GM23338 (cell line): Measurements from ENCODE around the gene SIPA1. TPM values are rescaled to one million over a fixed set of nuclear protein-coding genes. Genes with fewer than 3 reads are reported as not detected.

ENCODE experiments used
- ATAC-seq: fragments of 200-7000 bp; cut with Tn5 transposase; 3 replicates; pipeline ENCODE4 v1.9.1; 2020
- DNase-seq: peaks from one replicate; pipeline ENCODE4 v3.0.0-alpha.2; 2015; ENCODE audit warnings: low spot score
- H2AFZ ChIP-seq: fragments of 200-600 bp; sonication (generic); 2 replicates; pipeline ENCODE4 v1.8.0; 2016; ENCODE audit warnings: antibody characterized with exemption, mild to moderate bottlenecking, moderate library complexity
- H3F3A ChIP-seq: fragments of 200-600 bp; sonication (generic); replicated peaks from 2 replicates; pipeline ENCODE4 v1.8.0; 2017; ENCODE audit warnings: antibody characterized with exemption, mixed run types, low read depth
- H3K27ac ChIP-seq: fragments of 200-600 bp; sonication (generic); 2 replicates; pipeline ENCODE4 v1.6.1; 2016; ENCODE audit warnings: low read depth
- H3K27me3 ChIP-seq: fragments of 200-600 bp; sonication (generic); 2 replicates; pipeline ENCODE4 v1.8.0; 2016; ENCODE audit warnings: mild to moderate bottlenecking, mixed run types, moderate library complexity; ENCODE audit not compliant: insufficient read depth
- H3K36me3 ChIP-seq: fragments of 200-600 bp; sonication (generic); 2 replicates; pipeline ENCODE4 v1.8.0; 2016; ENCODE audit warnings: mild to moderate bottlenecking; ENCODE audit not compliant: insufficient read depth
- H3K4me1 ChIP-seq: fragments of 200-600 bp; sonication (generic); 2 replicates; pipeline ENCODE4 v1.8.0; 2016; ENCODE audit warnings: mild to moderate bottlenecking, moderate library complexity; ENCODE audit not compliant: insufficient read depth
- H3K4me2 ChIP-seq: fragments of 200-600 bp; sonication (generic); 2 replicates; pipeline ENCODE4 v1.7.1; 2017; ENCODE audit warnings: mixed run types
- H3K4me3 ChIP-seq: fragments of 200-600 bp; sonication (generic); 2 replicates; pipeline ENCODE4 v1.6.1; 2016; ENCODE audit warnings: mixed run types
- H3K79me2 ChIP-seq: fragments of 200-600 bp; sonication (generic); replicated peaks from 2 replicates; pipeline ENCODE4 v1.8.0; 2017; ENCODE audit warnings: mild to moderate bottlenecking; ENCODE audit not compliant: insufficient read depth
- H3K9me2 ChIP-seq: fragments of 200-600 bp; sonication (generic); 2 replicates; pipeline ENCODE4 v1.8.0; 2017; ENCODE audit not compliant: insufficient read depth
- H4K20me1 ChIP-seq: fragments of 200-600 bp; sonication (generic); replicated peaks from 2 replicates; pipeline ENCODE4 v1.8.0; 2017; ENCODE audit warnings: mild to moderate bottlenecking; ENCODE audit not compliant: insufficient read depth
- H3K27ac Mint-ChIP-seq: 2 replicates; pipeline ENCODE4 v1.8.0; 2020; ENCODE audit warnings: inconsistent platforms, mild to moderate bottlenecking, moderate library complexity, mixed read lengths
- H3K27me3 Mint-ChIP-seq: 3 replicates; pipeline ENCODE4 v1.8.0; 2022; ENCODE audit warnings: low read depth, mild to moderate bottlenecking, moderate library complexity, mixed read lengths, inconsistent platforms; ENCODE audit not compliant: insufficient read depth, poor library complexity
- H3K36me3 Mint-ChIP-seq: 3 replicates; pipeline ENCODE4 v1.8.0; 2021; ENCODE audit warnings: low read depth, mild to moderate bottlenecking, inconsistent platforms, moderate library complexity, mixed read lengths
- H3K4me1 Mint-ChIP-seq: 3 replicates; pipeline ENCODE4 v1.8.0; 2020; ENCODE audit warnings: mild to moderate bottlenecking, inconsistent platforms, mixed read lengths
- H3K4me3 Mint-ChIP-seq: 3 replicates; pipeline ENCODE4 v1.8.0; 2021; ENCODE audit warnings: moderate library complexity, mild to moderate bottlenecking, inconsistent platforms, mixed read lengths
- H3K9me3 Mint-ChIP-seq: 3 replicates; pipeline ENCODE4 v1.8.0; 2020; ENCODE audit warnings: moderate library complexity, mild to moderate bottlenecking, inconsistent platforms, mixed read lengths
- CREB1 ChIP-seq: fragments of 250-450 bp; sonication (Bioruptor Pico); IDR thresholded peaks from 2 replicates; pipeline ENCODE4 v1.5.0; 2020; ENCODE audit warnings: low read depth, mild to moderate bottlenecking, moderate library complexity
- ETS1 ChIP-seq: IDR thresholded peaks from 2 replicates; pipeline ENCODE4 v1.6.1; 2016; ENCODE audit warnings: antibody characterized with exemption
- JUNB ChIP-seq: IDR thresholded peaks from one replicate; pipeline ENCODE4 v1.6.1; 2016; ENCODE audit warnings: antibody characterized with exemption; ENCODE audit not compliant: unreplicated experiment
- NANOG ChIP-seq: IDR thresholded peaks from 2 replicates; pipeline ENCODE4 v1.6.1; 2016; ENCODE audit warnings: antibody characterized with exemption, borderline replicate concordance
- polyA plus RNA-seq: library from polyadenylated mRNA; unstranded; fragments of >200 nt; fragmentation: Nextera tagmentation; extraction: Ambion mirVana; gene quantifications from 2 replicates; pipeline ENCODE4 v1.2.1, GENCODE V29; 2016
- total RNA-seq: library from RNA; depleted of rRNA; stranded (reverse); fragments of >200 nt; shearing (Covaris generic); gene quantifications from 2 replicates; pipeline ENCODE4 v1.2.3, GENCODE V29; 2014
- TF ChIP-seq, protein P1 (sequence below): IDR thresholded peaks from one replicate; pipeline ENCODE4 v1.6.1; 2018; ENCODE audit warnings: antibody characterized with exemption; ENCODE audit not compliant: unreplicated experiment
- TF ChIP-seq, protein P2 (sequence below): fragments of 250-450 bp; sonication (Bioruptor Pico); IDR thresholded peaks from 2 replicates; pipeline ENCODE4 v1.5.0; 2020; ENCODE audit warnings: mild to moderate bottlenecking, moderate library complexity

The SIPA1 gene
- total and polyA plus RNA-seq, 2 experiments from 2014 or later: 50.1 to 54.6 TPM

DNA sequence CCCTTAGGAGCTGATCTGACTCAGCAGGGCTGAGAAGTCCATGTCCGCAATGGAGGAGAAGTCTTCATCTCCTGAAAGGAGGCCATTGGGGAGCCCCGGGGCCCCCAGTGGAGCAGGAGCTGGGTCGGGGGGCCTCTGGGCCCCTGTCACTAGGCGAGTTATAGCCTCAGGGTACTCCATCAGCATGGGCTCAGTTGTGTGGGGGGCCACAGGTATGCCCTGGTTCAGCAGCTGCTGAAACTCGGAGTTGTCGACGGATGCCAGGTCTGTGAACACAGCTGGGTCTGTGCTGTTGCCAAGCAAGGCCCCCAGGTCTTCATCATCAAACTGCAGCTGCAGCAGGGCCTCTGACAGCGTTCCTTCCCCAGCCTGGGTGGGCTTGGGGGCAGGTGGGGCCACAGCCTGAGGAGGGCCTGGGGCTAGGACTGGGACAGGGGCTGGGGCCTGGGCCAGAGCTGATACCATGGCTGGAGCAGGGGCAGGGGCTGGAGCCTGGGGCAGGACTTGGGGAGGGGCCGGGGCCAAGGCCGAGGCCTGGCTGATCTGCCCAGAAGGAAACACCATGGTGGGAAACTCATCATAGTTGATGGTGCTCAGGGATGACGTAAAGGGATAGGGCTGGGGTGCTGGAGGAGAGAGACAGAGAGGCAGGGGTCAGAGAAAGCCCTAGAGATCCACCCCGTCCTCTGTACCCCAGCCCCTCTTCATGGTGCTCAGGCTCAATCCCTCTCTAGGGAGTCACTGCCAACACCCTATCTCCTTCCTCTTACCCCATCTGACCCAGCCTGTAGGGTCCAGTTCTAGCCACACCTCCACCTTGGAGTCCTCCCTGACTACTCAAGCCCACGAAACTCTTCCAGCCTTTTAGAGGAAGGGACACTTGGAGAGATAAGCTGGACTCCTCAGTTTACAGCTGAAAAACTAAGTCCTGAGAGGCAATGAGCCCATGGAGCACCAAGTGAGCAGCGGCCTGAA, 16.8 kb downstream of the SIPA1 start (continued):
- TF ChIP-seq, protein P1, sequence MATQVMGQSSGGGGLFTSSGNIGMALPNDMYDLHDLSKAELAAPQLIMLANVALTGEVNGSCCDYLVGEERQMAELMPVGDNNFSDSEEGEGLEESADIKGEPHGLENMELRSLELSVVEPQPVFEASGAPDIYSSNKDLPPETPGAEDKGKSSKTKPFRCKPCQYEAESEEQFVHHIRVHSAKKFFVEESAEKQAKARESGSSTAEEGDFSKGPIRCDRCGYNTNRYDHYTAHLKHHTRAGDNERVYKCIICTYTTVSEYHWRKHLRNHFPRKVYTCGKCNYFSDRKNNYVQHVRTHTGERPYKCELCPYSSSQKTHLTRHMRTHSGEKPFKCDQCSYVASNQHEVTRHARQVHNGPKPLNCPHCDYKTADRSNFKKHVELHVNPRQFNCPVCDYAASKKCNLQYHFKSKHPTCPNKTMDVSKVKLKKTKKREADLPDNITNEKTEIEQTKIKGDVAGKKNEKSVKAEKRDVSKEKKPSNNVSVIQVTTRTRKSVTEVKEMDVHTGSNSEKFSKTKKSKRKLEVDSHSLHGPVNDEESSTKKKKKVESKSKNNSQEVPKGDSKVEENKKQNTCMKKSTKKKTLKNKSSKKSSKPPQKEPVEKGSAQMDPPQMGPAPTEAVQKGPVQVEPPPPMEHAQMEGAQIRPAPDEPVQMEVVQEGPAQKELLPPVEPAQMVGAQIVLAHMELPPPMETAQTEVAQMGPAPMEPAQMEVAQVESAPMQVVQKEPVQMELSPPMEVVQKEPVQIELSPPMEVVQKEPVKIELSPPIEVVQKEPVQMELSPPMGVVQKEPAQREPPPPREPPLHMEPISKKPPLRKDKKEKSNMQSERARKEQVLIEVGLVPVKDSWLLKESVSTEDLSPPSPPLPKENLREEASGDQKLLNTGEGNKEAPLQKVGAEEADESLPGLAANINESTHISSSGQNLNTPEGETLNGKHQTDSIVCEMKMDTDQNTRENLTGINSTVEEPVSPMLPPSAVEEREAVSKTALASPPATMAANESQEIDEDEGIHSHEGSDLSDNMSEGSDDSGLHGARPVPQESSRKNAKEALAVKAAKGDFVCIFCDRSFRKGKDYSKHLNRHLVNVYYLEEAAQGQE: no peak
- TF ChIP-seq ETS1 (no peak), CREB1 (CRISPR knock-in tag) (no peak), JUNB (no peak), NANOG (no peak)

DNA sequence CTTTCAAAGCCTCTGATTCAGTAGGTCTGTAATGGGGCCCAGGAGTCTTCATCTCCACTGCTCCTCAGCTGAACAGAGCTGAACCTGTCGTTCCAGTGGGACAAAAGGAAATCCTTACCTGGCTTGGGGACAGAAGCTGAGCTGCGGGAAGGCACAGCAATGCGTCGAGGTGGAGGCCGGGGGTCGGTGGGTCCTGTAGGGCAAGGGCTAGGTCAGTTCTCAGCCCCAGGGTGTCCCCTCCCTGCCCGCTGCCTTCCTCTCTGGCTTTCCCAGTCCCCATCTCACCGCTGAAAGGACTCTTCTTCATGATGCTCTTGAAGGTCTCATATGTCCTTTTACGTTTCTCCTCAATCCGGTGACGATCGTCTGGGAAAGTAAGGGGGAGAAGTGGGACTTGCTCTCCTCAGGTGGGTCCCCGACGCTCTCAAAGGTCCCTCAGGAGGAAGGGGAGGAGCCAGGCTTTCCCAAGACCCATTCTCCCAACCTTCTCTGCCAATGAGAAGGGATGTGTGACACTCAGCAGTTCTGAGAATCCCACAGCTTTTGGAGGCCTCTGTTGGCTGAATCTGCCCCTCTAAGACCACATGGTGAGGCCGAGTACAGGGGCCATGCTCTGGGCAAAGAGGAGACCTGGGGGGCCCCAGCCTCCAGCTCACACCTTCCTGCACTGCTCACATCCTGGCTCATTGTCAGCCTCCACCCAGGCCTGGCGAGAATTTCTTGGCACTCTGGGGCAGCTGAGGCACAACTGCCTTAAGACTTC, 17.9 kb downstream of the SIPA1 start:
- H3K27me3 ChIP-seq: no peaks in the 10 kb centered on the region
- peaks cover 5% of the 10 kb centered on the region; the same call in 1 of the 2 replicates for H4K20me1 ChIP-seq
- no peaks in the 10 kb centered on the region for H3K79me2 ChIP-seq
- ATAC-seq: no peak
- H3K27ac ChIP-seq: no peak overlapping the region
- H3K36me3 ChIP-seq: peaks cover 20% of the 10 kb centered on the region; the same call in 1 of the 2 replicates
- Mint-ChIP-seq H3K36me3 (peaks cover 67% of the 10 kb centered on the region), H3K4me3 (no peak overlapping the region), H3K27ac (no peak overlapping the region), H3K27me3 (peaks cover 10% of the 10 kb centered on the region), H3K4me1 (peaks cover 20% of the 10 kb centered on the region), H3K9me3 (no peaks in the 10 kb centered on the region)
- peaks cover 13% of the 10 kb centered on the region for H3K4me1 ChIP-seq
- H3F3A ChIP-seq: peaks cover 22% of the 10 kb centered on the region
- no peak overlapping the region for H3K4me2 ChIP-seq
- no peak overlapping the region for H3K4me3 ChIP-seq
- DNase-seq: no peak
- no peaks in the 10 kb centered on the region for H3K9me2 ChIP-seq
- no peak overlapping the region for H2AFZ ChIP-seq
- TF ChIP-seq, protein P1: no peak
- TF ChIP-seq, protein P2, sequence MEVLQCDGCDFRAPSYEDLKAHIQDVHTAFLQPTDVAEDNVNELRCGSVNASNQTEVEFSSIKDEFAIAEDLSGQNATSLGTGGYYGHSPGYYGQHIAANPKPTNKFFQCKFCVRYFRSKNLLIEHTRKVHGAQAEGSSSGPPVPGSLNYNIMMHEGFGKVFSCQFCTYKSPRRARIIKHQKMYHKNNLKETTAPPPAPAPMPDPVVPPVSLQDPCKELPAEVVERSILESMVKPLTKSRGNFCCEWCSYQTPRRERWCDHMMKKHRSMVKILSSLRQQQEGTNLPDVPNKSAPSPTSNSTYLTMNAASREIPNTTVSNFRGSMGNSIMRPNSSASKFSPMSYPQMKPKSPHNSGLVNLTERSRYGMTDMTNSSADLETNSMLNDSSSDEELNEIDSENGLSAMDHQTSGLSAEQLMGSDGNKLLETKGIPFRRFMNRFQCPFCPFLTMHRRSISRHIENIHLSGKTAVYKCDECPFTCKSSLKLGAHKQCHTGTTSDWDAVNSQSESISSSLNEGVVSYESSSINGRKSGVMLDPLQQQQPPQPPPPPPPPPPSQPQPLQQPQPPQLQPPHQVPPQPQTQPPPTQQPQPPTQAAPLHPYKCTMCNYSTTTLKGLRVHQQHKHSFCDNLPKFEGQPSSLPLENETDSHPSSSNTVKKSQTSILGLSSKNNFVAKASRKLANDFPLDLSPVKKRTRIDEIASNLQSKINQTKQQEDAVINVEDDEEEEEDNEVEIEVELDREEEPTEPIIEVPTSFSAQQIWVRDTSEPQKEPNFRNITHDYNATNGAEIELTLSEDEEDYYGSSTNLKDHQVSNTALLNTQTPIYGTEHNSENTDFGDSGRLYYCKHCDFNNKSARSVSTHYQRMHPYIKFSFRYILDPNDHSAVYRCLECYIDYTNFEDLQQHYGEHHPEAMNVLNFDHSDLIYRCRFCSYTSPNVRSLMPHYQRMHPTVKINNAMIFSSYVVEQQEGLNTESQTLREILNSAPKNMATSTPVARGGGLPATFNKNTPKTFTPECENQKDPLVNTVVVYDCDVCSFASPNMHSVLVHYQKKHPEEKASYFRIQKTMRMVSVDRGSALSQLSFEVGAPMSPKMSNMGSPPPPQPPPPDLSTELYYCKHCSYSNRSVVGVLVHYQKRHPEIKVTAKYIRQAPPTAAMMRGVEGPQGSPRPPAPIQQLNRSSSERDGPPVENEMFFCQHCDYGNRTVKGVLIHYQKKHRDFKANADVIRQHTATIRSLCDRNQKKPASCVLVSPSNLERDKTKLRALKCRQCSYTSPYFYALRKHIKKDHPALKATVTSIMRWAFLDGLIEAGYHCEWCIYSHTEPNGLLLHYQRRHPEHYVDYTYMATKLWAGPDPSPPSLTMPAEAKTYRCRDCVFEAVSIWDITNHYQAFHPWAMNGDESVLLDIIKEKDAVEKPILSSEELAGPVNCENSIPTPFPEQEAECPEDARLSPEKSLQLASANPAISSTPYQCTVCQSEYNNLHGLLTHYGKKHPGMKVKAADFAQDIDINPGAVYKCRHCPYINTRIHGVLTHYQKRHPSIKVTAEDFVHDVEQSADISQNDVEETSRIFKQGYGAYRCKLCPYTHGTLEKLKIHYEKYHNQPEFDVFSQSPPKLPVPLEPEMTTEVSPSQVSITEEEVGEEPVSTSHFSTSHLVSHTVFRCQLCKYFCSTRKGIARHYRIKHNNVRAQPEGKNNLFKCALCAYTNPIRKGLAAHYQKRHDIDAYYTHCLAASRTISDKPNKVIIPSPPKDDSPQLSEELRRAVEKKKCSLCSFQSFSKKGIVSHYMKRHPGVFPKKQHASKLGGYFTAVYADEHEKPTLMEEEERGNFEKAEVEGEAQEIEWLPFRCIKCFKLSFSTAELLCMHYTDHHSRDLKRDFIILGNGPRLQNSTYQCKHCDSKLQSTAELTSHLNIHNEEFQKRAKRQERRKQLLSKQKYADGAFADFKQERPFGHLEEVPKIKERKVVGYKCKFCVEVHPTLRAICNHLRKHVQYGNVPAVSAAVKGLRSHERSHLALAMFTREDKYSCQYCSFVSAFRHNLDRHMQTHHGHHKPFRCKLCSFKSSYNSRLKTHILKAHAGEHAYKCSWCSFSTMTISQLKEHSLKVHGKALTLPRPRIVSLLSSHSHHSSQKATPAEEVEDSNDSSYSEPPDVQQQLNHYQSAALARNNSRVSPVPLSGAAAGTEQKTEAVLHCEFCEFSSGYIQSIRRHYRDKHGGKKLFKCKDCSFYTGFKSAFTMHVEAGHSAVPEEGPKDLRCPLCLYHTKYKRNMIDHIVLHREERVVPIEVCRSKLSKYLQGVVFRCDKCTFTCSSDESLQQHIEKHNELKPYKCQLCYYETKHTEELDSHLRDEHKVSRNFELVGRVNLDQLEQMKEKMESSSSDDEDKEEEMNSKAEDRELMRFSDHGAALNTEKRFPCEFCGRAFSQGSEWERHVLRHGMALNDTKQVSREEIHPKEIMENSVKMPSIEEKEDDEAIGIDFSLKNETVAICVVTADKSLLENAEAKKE (CRISPR knock-in tag): no peak
- TF ChIP-seq NANOG: no peak
